SK-N-MC (cell line): ENCODE measurements around the gene ZNF543.

Experiments
- FOXP2 ChIP-seq: optimal IDR thresholded peaks from 2 replicates; pipeline ENCODE3; 2011; ENCODE audit warnings: mild to moderate bottlenecking, moderate library complexity; ENCODE audit not compliant: insufficient read depth; ENCODE audit errors: extremely low read length, control extremely low read depth
- POLR2AphosphoS5 ChIP-seq: IDR thresholded peaks from 2 replicates; pipeline ENCODE4 v1.6.1; 2012; ENCODE audit warnings: mild to moderate bottlenecking, low read depth, low read length, borderline replicate concordance

DNA sequence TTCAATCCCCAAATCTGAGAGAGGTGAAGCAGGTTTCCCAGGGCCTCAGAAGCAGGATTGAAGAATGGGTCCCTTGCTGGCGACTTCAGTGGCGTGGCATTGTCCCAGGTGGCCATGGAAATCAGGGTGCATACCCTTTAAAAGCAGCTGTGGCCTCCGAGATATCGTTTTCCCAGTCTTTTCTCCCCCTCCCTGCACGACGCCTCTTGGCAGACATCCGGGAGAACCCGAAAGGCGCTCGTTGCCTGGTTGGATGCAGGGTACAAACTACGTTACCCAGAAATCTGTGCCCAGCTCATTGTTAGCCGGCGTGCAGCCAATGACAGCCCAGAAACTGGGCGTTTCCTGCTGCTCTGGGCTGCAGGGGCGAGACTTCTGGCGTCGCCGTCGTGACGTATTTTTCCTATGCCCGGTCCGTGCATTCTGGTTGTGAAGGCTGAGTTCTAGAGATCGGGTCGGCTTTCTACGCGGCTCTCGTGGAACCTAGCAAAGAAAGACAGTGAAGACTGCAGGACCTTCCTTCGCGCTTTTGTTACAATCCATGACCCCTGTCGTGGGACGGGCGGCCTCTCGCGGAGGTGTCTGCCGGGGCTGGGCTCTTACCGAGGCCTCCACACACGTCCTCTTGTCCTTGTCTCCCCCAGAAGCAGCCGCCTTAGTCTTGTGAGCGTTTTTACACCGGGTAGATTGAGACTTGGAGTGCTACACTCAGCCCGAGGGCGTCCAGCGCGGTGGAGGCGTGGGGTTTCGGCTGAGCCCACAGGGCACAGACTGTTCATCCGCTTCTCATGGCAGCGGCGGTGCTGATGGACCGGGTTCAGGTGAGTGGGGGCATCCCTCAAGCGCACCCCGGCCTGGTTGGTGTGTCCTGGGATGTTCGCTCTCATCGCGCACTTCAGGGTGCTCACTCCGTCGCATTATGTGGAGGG is 30.9 kb downstream of the ZNF543 start, which contains the start of gene ZNF304:
- TF ChIP-seq FOXP2 (no peak), POLR2AphosphoS5 (peak; percentile 80)
